Measurements from ENCODE around the gene SMIM8. TPM values are rescaled to one million over a fixed set of nuclear protein-coding genes. Genes with fewer than 3 reads are reported as not detected.

Gene SMIM8
- total RNA-seq, 1 experiment from 2014 or later = 4.3 TPM

- in situ Hi-C loops (cut with HindIII; ENCODE audit: low pct_unique_long_range_greater_than_20kb, low sequenced_read_pairs) = no loop called here
- DNase-seq (ENCODE audit: low read depth) = no peak
Measured at GRCh38 chr6:87330961-87331360, 8.6 kb downstream of the SMIM8 start.

DNA sequence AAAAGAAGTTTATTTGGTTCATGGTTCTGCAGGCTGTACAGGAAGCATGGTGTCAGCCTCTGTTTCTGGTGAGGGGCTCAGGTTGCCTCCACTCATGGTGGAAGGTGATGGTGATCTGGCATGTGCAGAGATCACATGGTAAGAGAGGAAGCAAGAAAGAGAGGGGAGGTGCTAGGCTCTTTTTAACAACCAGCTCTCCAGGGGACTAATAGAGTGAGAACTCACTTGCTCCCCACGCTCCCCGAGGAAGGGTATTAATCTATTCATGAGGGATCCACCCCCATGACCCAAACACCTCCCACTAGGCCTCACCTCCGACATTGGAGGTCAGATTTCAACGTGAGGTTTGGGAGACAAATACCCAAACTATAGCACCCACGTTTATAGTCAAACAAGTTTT lies 10.6 kb downstream of the SMIM8 start:
- in situ Hi-C loops (cut with HindIII; ENCODE audit: low pct_unique_long_range_greater_than_20kb, low sequenced_read_pairs) = no loop called here
- DNase-seq (ENCODE audit: low read depth) = no peak

GRCh38 chr6:87333591-87334181 lies 11.3 kb downstream of the SMIM8 start:
- in situ Hi-C loops (cut with HindIII; ENCODE audit: low pct_unique_long_range_greater_than_20kb, low sequenced_read_pairs) = no loop called here
- no peak for DNase-seq (ENCODE audit: low read depth)

- DNase-seq (ENCODE audit: low read depth) = no peak
- in situ Hi-C loops (cut with HindIII; ENCODE audit: low pct_unique_long_range_greater_than_20kb, low sequenced_read_pairs) = no loop called here
Measured at GRCh38 chr6:87334683-87335082, 12.3 kb downstream of the SMIM8 start.

GRCh38 chr6:87336367-87336766 lies 14.0 kb downstream of the SMIM8 start:
- no peak for DNase-seq (ENCODE audit: low read depth)
- in situ Hi-C loops (cut with HindIII; ENCODE audit: low pct_unique_long_range_greater_than_20kb, low sequenced_read_pairs) = no loop called here

DNA sequence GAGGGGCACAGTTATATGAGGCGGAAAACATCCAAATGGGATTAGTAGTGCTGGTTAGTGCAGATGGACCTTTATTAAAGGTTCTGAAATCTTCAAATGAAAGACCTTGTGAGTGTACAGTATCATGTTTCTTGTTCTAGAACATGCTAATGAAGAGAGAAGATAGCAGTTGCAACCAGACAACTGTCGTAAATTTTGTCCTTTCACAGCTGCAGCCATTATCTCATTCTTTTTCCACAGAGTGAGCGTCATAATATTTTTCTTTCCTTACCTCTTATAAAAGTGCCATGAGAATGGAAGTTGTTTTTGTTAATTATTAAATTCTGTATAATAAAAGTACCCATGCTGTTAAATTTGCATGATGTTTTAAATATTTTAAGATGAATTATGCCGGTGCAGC lies 17.8 kb downstream of the SMIM8 start:
- DNase-seq (ENCODE audit: low read depth) = no peak
- in situ Hi-C loops (cut with HindIII; ENCODE audit: low pct_unique_long_range_greater_than_20kb, low sequenced_read_pairs) = no loop called here

DNA sequence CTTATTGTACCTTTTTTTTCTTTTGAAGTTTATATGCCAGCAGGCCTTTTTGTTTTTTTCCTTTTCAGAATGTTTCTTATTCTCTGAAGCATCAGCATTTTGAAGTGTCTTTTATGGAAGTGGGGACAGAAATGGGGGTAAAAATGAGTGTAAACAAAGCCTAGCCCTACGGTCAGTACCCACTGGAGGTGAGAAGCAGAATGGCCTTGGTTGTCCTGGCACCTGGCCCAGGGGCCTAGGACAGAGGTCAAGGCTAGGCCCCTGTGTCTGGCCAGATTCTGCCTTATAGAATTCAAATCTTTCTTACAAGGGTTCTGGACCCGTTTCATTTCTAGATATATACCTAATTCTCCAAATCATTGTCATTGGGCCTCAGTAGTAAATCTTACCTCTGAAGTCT lies 18.8 kb downstream of the SMIM8 start:
- DNase-seq (ENCODE audit: low read depth) = no peak
- in situ Hi-C loops (cut with HindIII; ENCODE audit: low pct_unique_long_range_greater_than_20kb, low sequenced_read_pairs) = no loop called here

DNA sequence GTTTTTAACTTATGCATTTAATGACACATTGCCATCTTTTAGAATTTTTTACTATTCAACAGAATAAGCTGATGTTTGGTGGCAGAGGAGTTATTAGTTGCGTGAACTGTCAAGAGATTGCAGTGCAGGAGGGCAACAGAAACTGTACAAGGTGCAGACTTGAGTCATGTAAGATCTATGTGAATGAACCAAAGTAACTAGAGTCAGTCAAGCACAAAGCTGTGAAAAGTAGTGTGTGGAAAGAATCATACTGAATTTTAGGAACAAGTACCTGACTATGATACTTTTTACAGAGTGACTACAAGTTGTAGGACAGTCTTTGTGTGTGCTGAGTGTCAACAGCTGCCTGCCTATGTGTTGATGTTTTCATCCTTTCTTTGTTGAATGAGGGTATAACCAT lies 19.5 kb downstream of the SMIM8 start:
- DNase-seq (ENCODE audit: low read depth) = no peak
- in situ Hi-C loops (cut with HindIII; ENCODE audit: low pct_unique_long_range_greater_than_20kb, low sequenced_read_pairs) = no loop called here

DNA sequence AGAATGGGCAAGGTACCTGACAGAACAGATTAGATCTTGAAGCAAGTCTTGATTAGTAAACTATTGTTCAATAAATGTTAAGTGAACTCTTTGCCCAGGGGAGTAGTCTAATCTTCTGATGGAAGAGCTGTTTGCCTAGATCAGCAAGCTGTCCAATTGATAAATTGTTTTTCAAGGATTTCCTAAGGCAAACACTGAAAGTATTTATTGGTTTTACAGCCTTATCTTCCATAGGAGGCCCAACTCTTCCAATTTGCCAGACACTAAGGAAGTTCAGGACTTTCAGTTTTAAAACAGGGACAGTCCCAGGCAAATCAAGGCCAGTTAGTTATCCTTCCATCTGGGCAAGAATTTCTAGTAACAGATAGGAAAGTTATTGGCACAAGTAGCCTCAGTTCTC lies 20.4 kb downstream of the SMIM8 start:
- DNase-seq (ENCODE audit: low read depth) = no peak
- in situ Hi-C loops (cut with HindIII; ENCODE audit: low pct_unique_long_range_greater_than_20kb, low sequenced_read_pairs) = no loop called here

GRCh38 chr6:87344731-87345130 lies 22.3 kb downstream of the SMIM8 start, which contains the start of gene C6orf163:
C6orf163 (plus strand) TSS chr6:87344813; CDS start chr6:87345100, 287 bp downstream.
- in situ Hi-C loops (cut with HindIII; ENCODE audit: low pct_unique_long_range_greater_than_20kb, low sequenced_read_pairs) = no loop called here
- DNase-seq (ENCODE audit: low read depth) = no peak

- in situ Hi-C loops (cut with HindIII; ENCODE audit: low pct_unique_long_range_greater_than_20kb, low sequenced_read_pairs) = no loop called here
- DNase-seq (ENCODE audit: low read depth) = no peak
Measured at GRCh38 chr6:87346700-87347099, 24.3 kb downstream of the SMIM8 start.

- in situ Hi-C loops (cut with HindIII; ENCODE audit: low pct_unique_long_range_greater_than_20kb, low sequenced_read_pairs) = no loop called here
- no peak for DNase-seq (ENCODE audit: low read depth)
Measured at GRCh38 chr6:87349896-87350295, 27.5 kb downstream of the SMIM8 start.

DNA sequence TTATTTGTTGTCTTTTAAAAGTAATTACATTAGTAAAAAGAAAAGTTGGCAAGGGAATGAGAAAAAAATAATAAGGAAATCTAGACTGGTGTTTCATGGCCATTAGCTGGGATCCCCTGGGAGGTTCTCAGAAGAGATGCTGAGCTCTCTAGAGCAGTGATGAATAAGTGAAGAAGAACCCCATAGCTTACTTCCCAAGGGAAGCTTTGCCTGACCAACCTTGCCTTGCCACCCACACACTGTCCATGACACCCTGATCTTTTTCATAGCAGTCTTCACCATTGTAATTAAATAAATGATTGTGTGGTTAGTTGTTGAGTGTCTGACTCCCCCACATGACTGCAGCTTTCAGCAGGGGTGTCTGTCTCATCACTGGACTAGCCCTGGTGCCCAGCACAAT lies 28.1 kb downstream of the SMIM8 start:
- in situ Hi-C loops (cut with HindIII; ENCODE audit: low pct_unique_long_range_greater_than_20kb, low sequenced_read_pairs) = no loop called here
- DNase-seq (ENCODE audit: low read depth) = no peak

DNA sequence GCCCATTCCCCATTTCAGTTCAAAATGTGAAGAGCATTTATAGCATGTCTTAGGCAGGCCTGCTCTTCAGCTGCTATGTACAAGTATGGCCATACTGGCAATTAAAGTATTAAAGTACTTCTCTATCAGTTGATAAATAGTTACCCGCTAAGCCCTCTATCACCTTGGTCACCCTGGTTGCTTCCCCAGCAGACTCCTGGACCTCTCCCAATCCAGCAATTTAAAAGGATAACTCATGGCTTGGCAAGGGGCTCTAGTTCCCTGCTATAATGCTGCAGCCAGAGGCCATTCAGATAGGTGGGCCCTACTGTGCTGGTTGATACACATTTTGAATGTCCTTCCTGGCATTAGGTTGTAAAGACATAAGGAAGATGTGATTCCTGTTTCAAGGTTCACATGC lies 29.2 kb downstream of the SMIM8 start:
- no peak for DNase-seq (ENCODE audit: low read depth)
- in situ Hi-C loops (cut with HindIII; ENCODE audit: low pct_unique_long_range_greater_than_20kb, low sequenced_read_pairs) = no loop called here

GRCh38 chr6:87356181-87356580 lies 33.8 kb downstream of the SMIM8 start:
- in situ Hi-C loops (cut with HindIII; ENCODE audit: low pct_unique_long_range_greater_than_20kb, low sequenced_read_pairs) = no loop called here
- no peak for DNase-seq (ENCODE audit: low read depth)

DNA sequence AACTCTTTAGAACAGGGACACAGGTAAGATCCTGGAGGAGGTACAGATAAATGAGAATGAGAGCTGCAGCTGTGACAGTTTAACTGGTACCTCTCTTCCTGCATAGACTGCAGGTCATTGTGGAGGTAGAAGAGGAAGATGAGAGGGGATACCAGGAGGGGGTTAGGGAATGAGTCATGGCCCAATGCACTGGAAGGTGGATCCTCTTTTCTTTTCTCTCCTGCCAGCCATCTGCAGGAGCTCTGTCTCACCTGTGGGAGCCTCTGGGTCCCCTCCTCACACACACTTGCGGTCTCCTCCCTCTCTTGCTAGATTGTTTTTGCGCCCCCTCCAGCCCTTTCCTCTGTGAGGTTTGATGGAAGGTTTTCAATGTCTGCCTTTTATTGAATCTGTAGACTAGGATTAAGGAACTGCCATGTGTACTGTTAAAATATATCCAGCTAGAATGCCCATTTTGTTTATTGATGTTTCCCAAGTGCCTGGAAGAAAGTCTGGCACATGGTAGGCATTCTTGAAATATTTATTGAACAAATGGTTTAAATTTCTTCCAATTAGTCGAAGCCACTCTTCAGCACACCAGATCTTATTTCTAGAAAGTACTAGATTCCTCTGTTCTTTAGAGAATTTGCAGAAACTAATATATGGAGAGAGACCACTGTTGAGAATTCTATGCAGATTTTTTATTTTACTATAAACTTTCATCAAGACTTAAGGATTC lies 35.2 kb downstream of the SMIM8 start:
- DNase-seq (ENCODE audit: low read depth) = no peak
- in situ Hi-C loops (cut with HindIII; ENCODE audit: low pct_unique_long_range_greater_than_20kb, low sequenced_read_pairs) = no loop called here

DNA sequence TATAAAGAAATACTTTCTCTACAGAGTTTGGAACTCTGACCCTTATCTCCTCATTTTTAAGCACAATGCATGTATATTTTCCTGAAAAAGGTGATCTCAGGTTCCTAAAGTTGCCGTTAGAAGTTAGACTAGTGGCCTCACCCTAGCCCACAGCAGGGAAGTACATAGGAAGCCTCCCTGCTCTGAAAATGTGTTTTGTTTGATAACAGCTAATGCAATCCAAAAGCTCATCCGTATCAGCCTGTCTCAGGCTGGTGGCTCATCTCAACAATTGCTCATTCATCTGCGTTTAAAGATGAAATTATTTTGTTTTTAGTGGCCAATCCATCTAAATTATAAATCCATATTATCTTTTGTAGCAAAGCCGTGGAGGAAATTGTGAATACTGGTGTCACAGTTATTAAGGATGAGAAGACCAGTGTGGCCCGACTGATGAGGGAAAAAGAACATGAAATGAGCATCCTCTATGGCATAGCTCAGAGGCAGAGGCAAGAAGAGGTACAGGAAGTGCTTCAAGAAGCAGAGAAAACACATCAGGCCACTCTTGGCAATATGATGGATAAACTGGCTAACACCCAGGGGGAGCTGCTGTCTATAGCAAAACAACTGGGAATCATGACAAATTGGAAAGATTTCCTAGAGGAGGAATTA lies 42.3 kb downstream of the SMIM8 start:
- DNase-seq (ENCODE audit: low read depth) = no peak
- in situ Hi-C loops (cut with HindIII; ENCODE audit: low pct_unique_long_range_greater_than_20kb, low sequenced_read_pairs) = no loop called here

DNA sequence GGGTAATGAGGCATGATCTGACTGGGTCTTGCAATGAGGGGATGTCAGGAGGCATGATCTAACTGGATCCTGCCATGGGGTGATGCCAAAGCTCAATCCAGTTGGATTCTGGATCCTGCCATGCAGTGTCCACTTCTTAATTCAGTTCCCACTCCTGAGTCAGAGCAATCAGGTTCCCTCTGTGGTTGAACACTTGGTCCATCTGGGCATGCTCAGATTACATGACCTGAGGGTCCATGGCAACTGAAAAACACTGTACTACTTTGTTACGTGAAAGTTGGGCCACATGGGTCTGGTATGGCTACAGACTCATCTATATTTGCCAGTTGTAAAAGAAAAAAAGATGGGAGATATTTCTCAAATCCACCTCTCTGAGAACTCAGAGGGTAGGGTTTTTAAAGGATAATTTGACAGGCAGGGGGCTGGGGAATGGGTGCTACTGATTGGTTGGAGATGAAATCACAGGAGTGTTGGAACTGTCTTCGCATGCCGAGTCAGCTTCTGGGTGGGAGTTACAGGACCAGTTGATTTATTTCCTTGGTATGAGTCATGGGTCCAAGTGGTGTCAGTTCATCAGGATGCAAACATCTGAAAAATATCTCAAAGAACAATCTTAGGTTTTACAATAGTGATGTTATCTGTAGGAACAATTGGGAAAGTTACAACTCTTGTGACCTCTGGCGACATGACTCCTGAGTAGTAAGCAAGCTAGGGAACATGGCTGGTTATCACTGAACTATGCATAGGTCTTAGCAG lies 43.9 kb downstream of the SMIM8 start:
- in situ Hi-C loops (cut with HindIII; ENCODE audit: low pct_unique_long_range_greater_than_20kb, low sequenced_read_pairs) = no loop called here
- DNase-seq (ENCODE audit: low read depth) = no peak

DNA sequence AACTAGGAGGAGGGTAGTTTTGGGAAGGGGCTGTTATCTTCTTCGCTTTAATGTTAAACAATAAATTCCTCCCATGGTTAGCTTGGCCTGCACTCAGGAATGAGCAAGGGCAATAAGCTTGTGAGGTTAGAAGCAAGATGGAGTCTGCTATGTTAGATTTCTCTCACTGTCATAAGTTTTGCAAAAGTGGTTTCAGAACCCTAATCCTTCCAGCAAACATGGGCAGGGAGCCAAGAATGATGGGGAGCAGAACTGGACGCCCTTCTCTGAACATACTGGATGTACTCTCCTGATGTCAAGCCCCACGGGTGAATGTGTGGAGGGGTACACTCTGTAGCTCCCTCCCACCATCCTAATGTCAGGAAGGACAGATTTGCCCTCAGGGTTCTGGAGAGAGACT lies 44.5 kb downstream of the SMIM8 start:
- DNase-seq (ENCODE audit: low read depth) = no peak
- in situ Hi-C loops (cut with HindIII; ENCODE audit: low pct_unique_long_range_greater_than_20kb, low sequenced_read_pairs) = no loop called here

Measured in Caki2 (cell line).